Panc1 (cell line): ENCODE data around the gene B4GALT1. TPM values are rescaled to one million over a fixed set of nuclear protein-coding genes. Genes with fewer than 3 reads are reported as not detected.

Experiments
- ATAC-seq: fragments of 200-7000 bp; cut with Tn5 transposase; 2 replicates; pipeline ENCODE4 v1.9.1; 2020; ENCODE audit warnings: mild to moderate bottlenecking, moderate library complexity
- BruUV-seq: library from RNA; stranded (reverse); fragments of 400-500 nt; replicated peaks from 2 replicates; lab custom pipeline; 2021; lab: Mats Ljungman, UMichigan
- CTCF ChIA-PET: fragments of 300-600 bp; sonication (Branson Sonifier 250); formaldehyde crosslinking; loops from one replicate; lab custom pipeline; 2022; ENCODE audit warnings: antibody characterized with exemption; lab: Charles Lee
- POLR2A ChIA-PET: fragments of 300-600 bp; sonication (Branson Sonifier 250); formaldehyde crosslinking; loops from one replicate; lab custom pipeline; 2022; ENCODE audit warnings: antibody characterized with exemption; lab: Charles Lee
- DNase-seq: peaks from one replicate; pipeline ENCODE4 v3.0.0-alpha.2; 2010; ENCODE audit warnings: low read depth, low spot score
- H3K27ac ChIP-seq: 2 replicates; pipeline ENCODE4 v1.5.1; 2011; ENCODE audit warnings: mild to moderate bottlenecking, low read length, inconsistent platforms
- H3K27me3 ChIP-seq: fragments of 200-500 bp; sonication (Bioruptor generic); 2 replicates; pipeline ENCODE4 v1.6.0; 2014; ENCODE audit warnings: low read length, inconsistent platforms; ENCODE audit not compliant: control insufficient read depth, insufficient read depth
- H3K36me3 ChIP-seq: fragments of 200-500 bp; sonication (Bioruptor generic); 2 replicates; pipeline ENCODE4 v1.5.1; 2014; ENCODE audit warnings: inconsistent platforms, mild to moderate bottlenecking, low read length, moderate library complexity; ENCODE audit not compliant: control insufficient read depth, insufficient read depth
- H3K4me1 ChIP-seq: 2 replicates; pipeline ENCODE4 v1.5.1; 2011; ENCODE audit warnings: inconsistent platforms, mild to moderate bottlenecking, low read length, moderate library complexity; ENCODE audit not compliant: control insufficient read depth, insufficient read depth
- H3K4me3 ChIP-seq, 2 experiments: 2 replicates each; pipeline ENCODE4 v1.5.1; 2011 to 2012; ENCODE audit warnings: low read depth in 2 of 2, low read length in 2 of 2, mild to moderate bottlenecking in 2 of 2, inconsistent platforms in 1 of 2, moderate library complexity in 1 of 2
- H3K9me3 ChIP-seq: fragments of 200-500 bp; sonication (Bioruptor generic); 2 replicates; pipeline ENCODE4 v1.5.1; 2014; ENCODE audit warnings: low read depth, mild to moderate bottlenecking, inconsistent platforms, low read length, moderate library complexity; ENCODE audit not compliant: control insufficient read depth, insufficient read depth
- CTCF ChIP-seq: fragments of 450-650 bp; IDR thresholded peaks from 2 replicates; pipeline ENCODE4 v1.5.1; 2017; ENCODE audit warnings: mild to moderate bottlenecking
- POLR2AphosphoS5 ChIP-seq: IDR thresholded peaks from 2 replicates; pipeline ENCODE4 v1.6.1; 2012; ENCODE audit warnings: mild to moderate bottlenecking, low read depth, low read length, moderate library complexity
- REST ChIP-seq, 2 experiments: IDR thresholded peaks; 2 replicates each; pipeline ENCODE4 v1.6.1; 2011 to 2012; ENCODE audit warnings: low read depth in 2 of 2, control low read depth in 1 of 2, low read length in 1 of 2, mild to moderate bottlenecking in 1 of 2, moderate library complexity in 1 of 2; ENCODE audit not compliant: insufficient read depth in 1 of 2
- SIN3A ChIP-seq: IDR thresholded peaks from 2 replicates; pipeline ENCODE4 v1.6.1; 2012; ENCODE audit warnings: low read depth, mild to moderate bottlenecking, low read length, moderate library complexity, borderline replicate concordance; ENCODE audit not compliant: insufficient read depth
- TCF7L2 ChIP-seq: IDR thresholded peaks from 2 replicates; pipeline ENCODE4 v1.6.1; 2011; ENCODE audit warnings: mild to moderate bottlenecking, low read depth, low read length, inconsistent platforms
- in situ Hi-C: cut with HindIII; loops from 2 replicates; pipeline ENCODE4 v1.10.0; 2016; ENCODE audit warnings: low sequenced_read_pairs, low pct_unique_long_range_greater_than_20kb
- intact Hi-C: fragments of 100-400 bp; cut with micrococcal nuclease; formaldehyde crosslinking; loops from one replicate; pipeline ENCODE4 v1.10.0; 2022; ENCODE audit not compliant: unreplicated experiment
- total RNA-seq: library from RNA; stranded (reverse); gene quantifications from one replicate; pipeline ENCODE4 v1.2.1, GENCODE V29; 2021; ENCODE audit not compliant: unreplicated experiment

B4GALT1 gene
- total RNA-seq, 1 experiment from 2014 or later = 57.4 TPM

- TF ChIP-seq POLR2AphosphoS5 = no peak
- no peak for TF ChIP-seq REST (IDR thresholded peaks at IDR 0.05; ENCODE audit: insufficient read depth in 1 of 2, low read depth in 2 of 2, low read length in 1 of 2)
- TF ChIP-seq CTCF = no peak
- TF ChIP-seq SIN3A = no peak
- TF ChIP-seq TCF7L2 = no peak
- H3K9me3 ChIP-seq = no peaks in the 10 kb centered on the region
- no peaks in the 10 kb centered on the region for H3K4me1 ChIP-seq
- in situ Hi-C loops = no loop called here
- ATAC-seq (peak; percentile 54; the same call in 1 of the 2 replicates), DNase-seq (no peak)
- intact Hi-C loops = no loop called here
- no peak overlapping the region for H3K4me3 ChIP-seq
- BruUV-seq = no TSS peak
- no peaks in the 10 kb centered on the region for H3K36me3 ChIP-seq
- no peak overlapping the region for H3K27ac ChIP-seq
- H3K27me3 ChIP-seq = 0 out of 2 replicates have a peak, but pooled peaks cover 6% of the 10 kb centered on the region
- POLR2A ChIA-PET = interaction anchor here (0.6 kb wide), 1 partner anchor 9 kb away, joined by 3 read pairs; no protein-coding TSS in a partner anchor
- CTCF ChIA-PET = no interaction called here
Measured at GRCh38 chr9:33202552-33203201, 35.5 kb upstream of the B4GALT1 start.

GRCh38 chr9:33202018-33202417 lies 34.9 kb upstream of the B4GALT1 start:
- Histone ChIP-seq H3K36me3 (no peaks in the 10 kb centered on the region), H3K4me1 (no peaks in the 10 kb centered on the region), H3K27ac (no peak overlapping the region), H3K4me3 (no peak overlapping the region), H3K9me3 (no peaks in the 10 kb centered on the region), H3K27me3 (0 out of 2 replicates have a peak, but pooled peaks cover 6% of the 10 kb centered on the region)
- ATAC-seq = 0 out of 2 replicates have a peak, but pooled peaks have one; percentile 31
- no peak for DNase-seq
- in situ Hi-C loops (no loop called here), intact Hi-C loops (no loop called here)
- TF ChIP-seq TCF7L2 = no peak
- no TSS peak for BruUV-seq
- CTCF ChIA-PET = no interaction called here
- POLR2A ChIA-PET = interaction anchor here (0.6 kb wide), 1 partner anchor 8 kb away, joined by 3 read pairs; no protein-coding TSS in a partner anchor

DNA sequence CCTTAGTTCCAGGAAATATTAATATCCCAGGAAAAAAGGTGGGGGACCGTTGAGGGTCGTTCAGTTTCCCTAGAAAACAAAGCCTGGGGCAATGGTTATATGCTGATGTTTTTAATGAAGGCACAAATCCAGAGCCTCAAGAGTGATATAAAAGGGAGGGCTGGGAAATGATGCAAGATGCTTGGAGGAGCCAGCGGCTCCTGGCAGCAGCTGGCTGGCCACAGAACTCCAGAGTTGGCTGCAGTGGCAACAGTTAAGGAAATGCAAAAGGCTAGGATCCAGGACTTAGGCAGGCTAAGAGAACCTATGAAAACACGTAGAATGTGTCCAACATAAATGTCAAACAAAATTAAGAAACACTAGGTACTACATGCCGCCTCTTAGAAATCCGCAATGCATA lies 31.0 kb upstream of the B4GALT1 start:
- ATAC-seq = no peak
- BruUV-seq = no TSS peak
- CTCF ChIA-PET = no interaction called here

More for the DNA sequence above, 31.0 kb upstream of the B4GALT1 start:
- POLR2A ChIA-PET = no interaction called here
- intact Hi-C loops (no loop called here), in situ Hi-C loops (no loop called here)
- H3K9me3 ChIP-seq = no peaks in the 10 kb centered on the region
- H3K36me3 ChIP-seq = no peaks in the 10 kb centered on the region
- peaks cover 2% of the 10 kb centered on the region; the same call in 1 of the 2 replicates for H3K27me3 ChIP-seq
- no peak for DNase-seq
- no peak overlapping the region for H3K27ac ChIP-seq
- no peak overlapping the region for H3K4me3 ChIP-seq
- TF ChIP-seq POLR2AphosphoS5 (no peak), TCF7L2 (no peak), CTCF (no peak), SIN3A (no peak), REST (IDR thresholded peaks at IDR 0.05; ENCODE audit: insufficient read depth in 1 of 2, low read depth in 2 of 2, low read length in 1 of 2) (no peak)
- no peaks in the 10 kb centered on the region for H3K4me1 ChIP-seq
